HG03139 (cell line): Measurements from ENCODE around the gene DRD4.

ENCODE experiments used
- ATAC-seq: cut with Tn5 transposase; IDR thresholded peaks from one replicate; pipeline ENCODE4 v1.9.1; 2021; ENCODE audit not compliant: unreplicated experiment

DRD4 gene

GRCh38 chr11:620935-621814, 15.9 kb upstream of the DRD4 start:
- no peak for ATAC-seq

GRCh38 chr11:621838-622237, 15.2 kb upstream of the DRD4 start:
- ATAC-seq, result no peak

GRCh38 chr11:623349-623869, 13.7 kb upstream of the DRD4 start:
- ATAC-seq, result no peak

GRCh38 chr11:623999-624704, 12.9 kb upstream of the DRD4 start:
- no peak for ATAC-seq

GRCh38 chr11:624705-625635, 12.1 kb upstream of the DRD4 start, which contains the start of gene CDHR5:
CDHR5 (minus strand) TSS chr11:624955; CDS start chr11:624902, 53 bp downstream.
- ATAC-seq, result no peak

GRCh38 chr11:625636-626268, 11.3 kb upstream of the DRD4 start:
- no peak for ATAC-seq

- no peak for ATAC-seq
Observed at GRCh38 chr11:626475-627307, 10.4 kb upstream of the DRD4 start, which contains the start of gene SCT. SCT (minus strand) TSS chr11:627181; CDS start chr11:627143, 38 bp downstream.

- no peak for ATAC-seq
Observed at GRCh38 chr11:627308-627576, 9.8 kb upstream of the DRD4 start.

- ATAC-seq, result no peak
Observed at GRCh38 chr11:628056-628455, 9.0 kb upstream of the DRD4 start.

GRCh38 chr11:629237-629583, 7.9 kb upstream of the DRD4 start:
- no peak for ATAC-seq

GRCh38 chr11:630871-631270, 6.2 kb upstream of the DRD4 start:
- ATAC-seq, result no peak

GRCh38 chr11:635945-636510, 1.0 kb upstream of the DRD4 start:
- ATAC-seq, result no peak

- ATAC-seq, result no peak
Observed at GRCh38 chr11:637333-637592, 194 bp downstream of the DRD4 start.

GRCh38 chr11:637593-638521, 788 bp downstream of the DRD4 start:
- ATAC-seq, result no peak

- ATAC-seq, result no peak
Observed at GRCh38 chr11:638631-639331, 1.7 kb downstream of the DRD4 start.

- ATAC-seq, result no peak
Observed at GRCh38 chr11:639332-639955, 2.4 kb downstream of the DRD4 start.

GRCh38 chr11:640021-640706, 3.1 kb downstream of the DRD4 start:
- no peak for ATAC-seq
